Mesendoderm (in vitro differentiated cells): ENCODE measurements around the gene ZNF235.

Experiments used
- DNase-seq: peaks from one replicate; pipeline ENCODE4 v3.0.0; 2013
- H2AK5ac ChIP-seq: 2 replicates; pipeline ENCODE4 v1.6.1; 2013; ENCODE audit warnings: low read length, inconsistent platforms
- H2BK120ac ChIP-seq: 2 replicates; pipeline ENCODE4 v1.6.1; 2013; ENCODE audit warnings: low read depth, mild to moderate bottlenecking, low read length, moderate library complexity, mixed read lengths
- H2BK15ac ChIP-seq: replicated peaks from 2 replicates; pipeline ENCODE4 v1.6.1; 2013; ENCODE audit warnings: low read depth, mild to moderate bottlenecking, moderate library complexity
- H2BK5ac ChIP-seq: 2 replicates; pipeline ENCODE4 v1.6.1; 2013; ENCODE audit warnings: low read length, inconsistent platforms
- H3K18ac ChIP-seq: 2 replicates; pipeline ENCODE4 v1.6.1; 2013; ENCODE audit warnings: mild to moderate bottlenecking, low read length, mixed read lengths
- H3K23ac ChIP-seq: one replicate; pipeline ENCODE4 v1.6.1; 2013; ENCODE audit warnings: low read length
- H3K27ac ChIP-seq: 2 replicates; pipeline ENCODE4 v1.5.1; 2013; ENCODE audit warnings: low read depth, mild to moderate bottlenecking, inconsistent platforms, low read length, moderate library complexity
- H3K27me3 ChIP-seq: 2 replicates; pipeline ENCODE4 v1.6.1; 2013; ENCODE audit warnings: low read length, control low read depth, mild to moderate bottlenecking, inconsistent platforms; ENCODE audit not compliant: insufficient read depth, poor library complexity
- H3K36me3 ChIP-seq: 2 replicates; pipeline ENCODE4 v1.6.1; 2013; ENCODE audit warnings: low read length, inconsistent platforms; ENCODE audit not compliant: control insufficient read depth, insufficient read depth
- H3K4ac ChIP-seq: one replicate; pipeline ENCODE4 v1.6.1; 2013; ENCODE audit warnings: low read depth, mild to moderate bottlenecking, low read length, moderate library complexity
- H3K4me1 ChIP-seq: 2 replicates; pipeline ENCODE4 v1.6.1; 2013; ENCODE audit warnings: low read depth, low read length, inconsistent platforms; ENCODE audit not compliant: control insufficient read depth
- H3K4me2 ChIP-seq: 2 replicates; pipeline ENCODE4 v1.6.1; 2013; ENCODE audit warnings: low read length
- H3K4me3 ChIP-seq: 2 replicates; pipeline ENCODE4 v1.5.1; 2013; ENCODE audit warnings: mild to moderate bottlenecking, low read length
- H3K56ac ChIP-seq: one replicate; pipeline ENCODE4 v1.6.1; 2013; ENCODE audit warnings: low read length
- H3K79me1 ChIP-seq: 2 replicates; pipeline ENCODE4 v1.6.1; 2013; ENCODE audit warnings: low read length, inconsistent platforms
- H3K79me2 ChIP-seq: 2 replicates; pipeline ENCODE4 v1.6.1; 2013; ENCODE audit warnings: mild to moderate bottlenecking, low read length; ENCODE audit not compliant: control insufficient read depth, insufficient read depth
- H3K9ac ChIP-seq: 2 replicates; pipeline ENCODE4 v1.6.1; 2013; ENCODE audit warnings: low read length, inconsistent platforms
- H4K5ac ChIP-seq: one replicate; pipeline ENCODE4 v1.6.1; 2013; ENCODE audit warnings: low read length
- H4K8ac ChIP-seq: one replicate; pipeline ENCODE4 v1.6.1; 2013; ENCODE audit warnings: low read depth, mild to moderate bottlenecking, control low read depth, low read length, moderate library complexity
- WGBS: extraction: QIAGEN DNeasy Blood & Tissue Kit; methylation state at CpG from one replicate; pipeline ENCODE4 v1.1.7; 2013; ENCODE audit warnings: low lambda C conversion rate, missing lambda C conversion rate; ENCODE audit not compliant: insufficient coverage; ENCODE audit errors: extremely low coverage; 5-methylcytosine and 5-hydroxymethylcytosine counted together

ZNF235 gene

DNA sequence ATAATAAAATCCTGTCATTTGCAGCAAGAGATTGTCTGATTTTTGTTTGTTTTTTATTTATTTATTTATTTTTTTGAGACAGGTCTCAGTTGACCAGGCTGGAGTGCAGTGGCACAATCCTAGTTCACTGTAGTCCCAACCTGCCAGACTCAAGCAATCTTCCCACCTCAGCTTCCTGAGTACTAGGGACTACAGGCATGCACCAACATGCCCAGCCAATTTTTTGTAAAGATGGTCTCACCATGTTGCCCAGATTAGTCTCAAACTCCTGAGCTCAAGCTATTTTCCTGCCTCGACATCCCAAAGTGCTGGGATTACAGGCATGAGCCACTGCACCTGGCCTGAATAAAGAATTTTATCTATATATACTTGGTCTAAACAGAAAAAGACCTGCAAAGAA is 27.5 kb downstream of the ZNF235 start:
- Histone ChIP-seq H3K4me1 (no peaks in the 10 kb centered on the region), H3K56ac (no peak overlapping the region), H3K4me2 (no peak overlapping the region), H3K27ac (no peak overlapping the region), H4K5ac (no peak overlapping the region), H3K27me3 (no peaks in the 10 kb centered on the region), H2BK15ac (no peak overlapping the region), H2BK5ac (no peak overlapping the region), H4K8ac (no peak overlapping the region), H2AK5ac (no peak overlapping the region), H3K79me1 (no peaks in the 10 kb centered on the region), H2BK120ac (no peak overlapping the region), H3K36me3 (no peaks in the 10 kb centered on the region), H3K23ac (no peak overlapping the region), H3K9ac (no peak overlapping the region), H3K18ac (no peak overlapping the region), H3K79me2 (no peaks in the 10 kb centered on the region), H3K4me3 (no peak overlapping the region), H3K4ac (no peak overlapping the region)
- no peak for DNase-seq
- no CpG with 5 or more reads among the region's 1 CpG for WGBS

DNA sequence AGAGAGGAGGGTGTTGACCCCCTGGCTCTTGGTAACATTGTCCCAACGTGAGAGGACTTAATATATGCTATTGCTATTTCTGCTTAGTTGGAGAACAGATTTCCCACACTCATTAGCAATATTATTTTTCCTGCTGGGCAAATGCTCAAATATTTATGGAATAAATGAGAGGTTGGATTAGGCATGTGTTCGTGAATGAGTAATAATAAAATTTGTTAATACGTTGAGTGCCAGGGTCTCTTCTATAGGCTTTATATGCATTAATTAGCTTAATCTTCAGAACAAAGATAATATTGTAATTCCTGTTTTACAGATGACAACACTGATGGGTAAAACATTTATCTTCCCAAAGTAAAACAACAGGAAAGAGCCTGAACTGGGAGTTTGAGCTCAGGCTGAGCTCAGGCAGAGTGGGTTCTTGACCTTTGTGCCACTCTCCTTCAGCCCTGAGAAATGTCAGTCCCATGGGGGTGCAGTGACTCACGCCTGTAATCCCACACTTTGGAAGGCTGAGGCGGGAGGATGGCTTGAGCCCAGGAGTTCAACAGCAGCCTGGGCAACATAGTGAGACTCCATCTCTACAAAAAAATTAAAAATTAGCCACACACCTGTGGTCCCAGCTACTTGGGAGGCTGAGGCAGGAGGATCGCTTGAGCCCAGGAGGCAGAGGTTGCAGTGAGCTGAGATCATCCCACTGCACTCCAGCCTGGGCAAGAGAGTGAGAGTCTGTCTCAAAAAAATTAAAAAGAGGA is 44.0 kb downstream of the ZNF235 start:
- Histone ChIP-seq H3K18ac (no peak overlapping the region), H4K5ac (no peak overlapping the region), H3K27me3 (no peaks in the 10 kb centered on the region), H3K56ac (no peak overlapping the region), H3K27ac (no peak overlapping the region), H3K4me3 (no peak overlapping the region), H3K4me2 (peak overlapping the region; percentile 84), H3K36me3 (no peaks in the 10 kb centered on the region), H3K79me2 (no peaks in the 10 kb centered on the region), H2BK5ac (no peak overlapping the region), H3K23ac (no peak overlapping the region), H3K79me1 (no peaks in the 10 kb centered on the region), H3K4ac (no peak overlapping the region), H2BK15ac (no peak overlapping the region), H3K9ac (no peak overlapping the region), H3K4me1 (no peaks in the 10 kb centered on the region), H2AK5ac (no peak overlapping the region), H4K8ac (no peak overlapping the region), H2BK120ac (no peak overlapping the region)
- DNase-seq = no peak
- 100% methylated on average over 2 of the region's 6 CpGs for WGBS

DNA sequence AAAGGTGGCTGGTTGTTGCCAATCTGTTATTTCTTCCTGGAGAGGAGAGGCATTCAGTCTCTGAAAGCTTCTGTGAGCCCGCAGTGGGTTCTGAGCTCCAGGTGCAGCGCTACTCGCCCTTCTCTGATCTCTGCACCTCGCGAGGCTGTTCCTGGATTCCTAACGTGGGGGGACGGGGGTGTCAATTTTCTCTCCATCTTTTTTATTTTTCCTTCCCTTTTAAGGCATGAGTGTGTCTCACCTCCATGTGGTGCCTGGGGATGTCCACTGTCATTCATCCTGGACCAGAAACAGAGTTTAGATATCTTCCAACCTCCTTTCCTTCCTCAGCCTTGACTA is 44.5 kb downstream of the ZNF235 start:
- Histone ChIP-seq H3K18ac (no peak overlapping the region), H3K27me3 (no peaks in the 10 kb centered on the region), H2AK5ac (no peak overlapping the region), H3K4me2 (peak overlapping the region; percentile 84), H2BK120ac (no peak overlapping the region), H2BK15ac (no peak overlapping the region), H3K4me3 (no peak overlapping the region), H4K5ac (no peak overlapping the region), H3K79me2 (no peaks in the 10 kb centered on the region), H3K79me1 (no peaks in the 10 kb centered on the region), H3K27ac (no peak overlapping the region), H2BK5ac (no peak overlapping the region), H3K56ac (peak overlapping the region; percentile 78), H3K23ac (no peak overlapping the region), H3K4ac (no peak overlapping the region), H3K4me1 (no peaks in the 10 kb centered on the region), H3K9ac (peak overlapping the region; percentile 62), H4K8ac (no peak overlapping the region), H3K36me3 (no peaks in the 10 kb centered on the region)
- WGBS = no CpG with 5 or more reads among the region's 7 CpGs
- DNase-seq = peak; percentile 19

DNA sequence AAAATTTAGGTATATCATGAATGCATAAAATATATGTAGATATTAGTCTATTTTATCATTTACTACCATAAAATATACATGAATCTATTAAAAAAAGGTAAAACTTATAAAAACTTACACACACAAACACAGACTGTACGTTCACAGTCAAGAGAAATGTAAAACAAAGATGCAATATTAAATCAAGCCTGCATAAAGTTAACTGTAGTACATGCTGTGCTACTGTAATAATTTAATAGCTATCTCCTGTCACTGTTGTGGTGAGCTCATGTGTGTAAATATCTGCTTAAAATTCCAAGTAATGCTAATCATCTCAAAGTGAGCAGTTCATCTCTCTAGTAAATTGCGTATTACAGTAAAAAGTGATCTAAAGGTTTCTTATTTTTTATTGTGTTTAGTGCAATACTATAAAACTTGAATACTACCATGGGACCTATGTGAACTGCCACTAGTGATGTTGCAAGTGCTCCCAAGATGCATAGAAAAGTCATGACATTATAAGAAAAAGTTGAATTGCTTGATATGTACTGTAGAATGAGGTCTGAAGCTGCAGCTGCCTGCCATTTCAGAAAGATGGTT is 45.9 kb downstream of the ZNF235 start:
- no peak for DNase-seq
- H3K18ac ChIP-seq = no peak overlapping the region
- no peak overlapping the region for H3K27ac ChIP-seq
- no peak overlapping the region for H3K4me2 ChIP-seq
- H3K79me1 ChIP-seq = no peaks in the 10 kb centered on the region
- H4K5ac ChIP-seq = no peak overlapping the region
- H3K23ac ChIP-seq = no peak overlapping the region
- no peak overlapping the region for H2BK5ac ChIP-seq
- no peak overlapping the region for H4K8ac ChIP-seq
- H2BK120ac ChIP-seq = no peak overlapping the region
- H3K56ac ChIP-seq = no peak overlapping the region
- no peaks in the 10 kb centered on the region for H3K4me1 ChIP-seq
- no peak overlapping the region for H3K4me3 ChIP-seq
- H3K79me2 ChIP-seq = no peaks in the 10 kb centered on the region
- no peak overlapping the region for H3K4ac ChIP-seq
- no peaks in the 10 kb centered on the region for H3K36me3 ChIP-seq
- H3K9ac ChIP-seq = no peak overlapping the region
- no peak overlapping the region for H2AK5ac ChIP-seq
- no peak overlapping the region for H2BK15ac ChIP-seq
- H3K27me3 ChIP-seq = no peaks in the 10 kb centered on the region
- no CpG with 5 or more reads among the region's 2 CpGs for WGBS

DNA sequence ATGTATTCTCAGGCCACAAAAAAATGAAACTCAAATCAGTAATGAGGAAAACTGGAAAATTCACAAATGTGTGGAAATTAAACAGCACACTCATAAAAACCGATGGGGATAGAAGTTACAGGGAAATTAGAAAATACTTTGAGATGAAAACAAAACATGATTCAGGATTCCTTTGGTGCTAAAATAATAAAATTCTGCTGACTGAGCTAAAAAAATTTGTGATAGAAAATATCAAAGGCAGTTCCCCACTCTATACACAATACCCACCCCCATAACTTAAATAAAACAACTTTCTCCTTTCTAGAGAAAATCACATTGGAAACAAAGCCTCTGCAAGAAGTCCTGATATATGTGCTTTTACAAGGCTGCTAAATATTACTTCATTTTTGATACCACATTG is 46.7 kb downstream of the ZNF235 start:
- H4K8ac ChIP-seq = no peak overlapping the region
- no peaks in the 10 kb centered on the region for H3K79me2 ChIP-seq
- no peak overlapping the region for H3K9ac ChIP-seq
- no peak overlapping the region for H3K4me3 ChIP-seq
- WGBS = no CpG with 5 or more reads among the region's 1 CpG
- no peak overlapping the region for H3K18ac ChIP-seq
- no peak overlapping the region for H2AK5ac ChIP-seq
- no peak overlapping the region for H3K23ac ChIP-seq
- H4K5ac ChIP-seq = no peak overlapping the region
- no peaks in the 10 kb centered on the region for H3K4me1 ChIP-seq
- H3K4ac ChIP-seq = no peak overlapping the region
- H3K27ac ChIP-seq = no peak overlapping the region
- H2BK5ac ChIP-seq = no peak overlapping the region
- no peak overlapping the region for H3K56ac ChIP-seq
- no peak overlapping the region for H2BK120ac ChIP-seq
- H3K27me3 ChIP-seq = no peaks in the 10 kb centered on the region
- no peak overlapping the region for H2BK15ac ChIP-seq
- H3K79me1 ChIP-seq = no peaks in the 10 kb centered on the region
- no peak overlapping the region for H3K4me2 ChIP-seq
- DNase-seq = no peak
- no peaks in the 10 kb centered on the region for H3K36me3 ChIP-seq
